HepG2 (cell line): Measurements from ENCODE around the gene POLR1H. TPM values are rescaled to one million over a fixed set of nuclear protein-coding genes. Genes with fewer than 3 reads are reported as not detected.
A peak's percentile ranks its signal among the peaks of the same experiment; 100 is the strongest.

Experiments
- ELF1 ChIP-seq: sonication (generic); formaldehyde crosslinking; IDR thresholded peaks from 2 replicates; pipeline ENCODE4 v1.4.0; 2020; ENCODE audit warnings: missing genetic modification reagents
- MAX ChIP-seq: IDR thresholded peaks from 2 replicates; pipeline ENCODE4 v1.6.1; 2012; ENCODE audit warnings: inconsistent platforms
- NFE2 ChIP-seq: sonication (generic); formaldehyde crosslinking; IDR thresholded peaks from 2 replicates; pipeline ENCODE4 v1.4.0; 2020; ENCODE audit warnings: missing genetic modification reagents
- NFRKB ChIP-seq: fragments of 450-650 bp; IDR thresholded peaks from 2 replicates; pipeline ENCODE4 v1.6.1; 2017
- NR2C2 ChIP-seq: sonication (generic); formaldehyde crosslinking; IDR thresholded peaks from 2 replicates; pipeline ENCODE4 v1.4.0; 2020; ENCODE audit warnings: missing genetic modification reagents, mild to moderate bottlenecking, moderate library complexity, borderline replicate concordance
- PATZ1 ChIP-seq: sonication (generic); formaldehyde crosslinking; IDR thresholded peaks from 2 replicates; pipeline ENCODE4 v1.4.0; 2020; ENCODE audit warnings: missing genetic modification reagents
- TOE1 ChIP-seq: sonication (generic); formaldehyde crosslinking; IDR thresholded peaks from 2 replicates; pipeline ENCODE4 v1.4.0; 2020; ENCODE audit warnings: mild to moderate bottlenecking, missing genetic modification reagents
- TP53 ChIP-seq: sonication (generic); formaldehyde crosslinking; conservative IDR thresholded peaks from 2 replicates; pipeline ENCODE4 v1.4.0; 2020; ENCODE audit warnings: missing genetic modification reagents
- ZBTB1 ChIP-seq: sonication (generic); formaldehyde crosslinking; IDR thresholded peaks from 2 replicates; pipeline ENCODE4 v1.4.0; 2020; ENCODE audit warnings: missing genetic modification reagents, borderline replicate concordance
- ZFX ChIP-seq: sonication (generic); formaldehyde crosslinking; IDR thresholded peaks from 2 replicates; pipeline ENCODE4 v1.4.0; 2020; ENCODE audit warnings: mild to moderate bottlenecking, low read depth, missing genetic modification reagents, moderate library complexity
- ZNF34 ChIP-seq: sonication (generic); formaldehyde crosslinking; IDR thresholded peaks from 2 replicates; pipeline ENCODE4 v1.4.0; 2020; ENCODE audit warnings: mild to moderate bottlenecking, missing genetic modification reagents, borderline replicate concordance
- ZNF546 ChIP-seq: sonication (generic); formaldehyde crosslinking; conservative IDR thresholded peaks from 2 replicates; pipeline ENCODE4 v1.8.1; 2023; ENCODE audit warnings: mild to moderate bottlenecking, missing genetic modification reagents
- ZNF549 ChIP-seq: sonication (generic); formaldehyde crosslinking; IDR thresholded peaks from 2 replicates; pipeline ENCODE4 v1.5.0; 2020; ENCODE audit warnings: missing genetic modification reagents
- ZNF570 ChIP-seq: sonication (generic); formaldehyde crosslinking; IDR thresholded peaks from 2 replicates; pipeline ENCODE4 v1.4.0; 2020; ENCODE audit warnings: mild to moderate bottlenecking, missing genetic modification reagents, borderline replicate concordance
- ZNF609 ChIP-seq: sonication (generic); formaldehyde crosslinking; IDR thresholded peaks from 2 replicates; pipeline ENCODE4 v1.4.0; 2020; ENCODE audit warnings: mild to moderate bottlenecking, missing genetic modification reagents, borderline replicate concordance
- ZSCAN9 ChIP-seq: IDR thresholded peaks from 2 replicates; pipeline ENCODE4 v1.6.1; 2016; ENCODE audit warnings: borderline replicate concordance
- polyA plus RNA-seq, 8 experiments: library from polyadenylated mRNA; depleted of rRNA in 3 of 8; stranded (reverse) in 7 of 8; unstranded in 1 of 8; fragments of >200 nt; fragmentation: Illumina TruSeq in 4 of 8; extraction: Trizol in 4 of 8; gene quantifications; 2 replicates each; pipeline versions ENCODE4 v1.2.1 to v1.2.3, GENCODE V29; 2011 to 2016; ENCODE audit warnings: low read depth in 4 of 8, missing spikeins in 1 of 8, mixed read lengths in 1 of 8; ENCODE audit not compliant: insufficient read depth in 1 of 8
- total RNA-seq, 5 experiments: library from RNA; depleted of rRNA; stranded (reverse); fragments of >200 nt; fragmentation: Illumina TruSeq; extraction: Trizol; gene quantifications; 2 replicates each; pipeline ENCODE4 v1.2.3, GENCODE V29; 2016; ENCODE audit warnings: low read depth in 1 of 5
- TF ChIP-seq, protein P1 (sequence below): sonication (generic); formaldehyde crosslinking; IDR thresholded peaks from 2 replicates; pipeline ENCODE4 v1.4.0; 2020; ENCODE audit warnings: mild to moderate bottlenecking, missing genetic modification reagents
- TF ChIP-seq, protein P2 (sequence below): sonication (generic); formaldehyde crosslinking; IDR thresholded peaks from 2 replicates; pipeline ENCODE4 v1.5.0; 2020; ENCODE audit warnings: mild to moderate bottlenecking, missing genetic modification reagents, moderate library complexity

POLR1H gene
- total and polyA plus RNA-seq, 2 of the 13 experiments (the other 11 are each of a cell fraction or from before 2014, with no cell fraction given): 61.4 to 79.8 TPM

DNA sequence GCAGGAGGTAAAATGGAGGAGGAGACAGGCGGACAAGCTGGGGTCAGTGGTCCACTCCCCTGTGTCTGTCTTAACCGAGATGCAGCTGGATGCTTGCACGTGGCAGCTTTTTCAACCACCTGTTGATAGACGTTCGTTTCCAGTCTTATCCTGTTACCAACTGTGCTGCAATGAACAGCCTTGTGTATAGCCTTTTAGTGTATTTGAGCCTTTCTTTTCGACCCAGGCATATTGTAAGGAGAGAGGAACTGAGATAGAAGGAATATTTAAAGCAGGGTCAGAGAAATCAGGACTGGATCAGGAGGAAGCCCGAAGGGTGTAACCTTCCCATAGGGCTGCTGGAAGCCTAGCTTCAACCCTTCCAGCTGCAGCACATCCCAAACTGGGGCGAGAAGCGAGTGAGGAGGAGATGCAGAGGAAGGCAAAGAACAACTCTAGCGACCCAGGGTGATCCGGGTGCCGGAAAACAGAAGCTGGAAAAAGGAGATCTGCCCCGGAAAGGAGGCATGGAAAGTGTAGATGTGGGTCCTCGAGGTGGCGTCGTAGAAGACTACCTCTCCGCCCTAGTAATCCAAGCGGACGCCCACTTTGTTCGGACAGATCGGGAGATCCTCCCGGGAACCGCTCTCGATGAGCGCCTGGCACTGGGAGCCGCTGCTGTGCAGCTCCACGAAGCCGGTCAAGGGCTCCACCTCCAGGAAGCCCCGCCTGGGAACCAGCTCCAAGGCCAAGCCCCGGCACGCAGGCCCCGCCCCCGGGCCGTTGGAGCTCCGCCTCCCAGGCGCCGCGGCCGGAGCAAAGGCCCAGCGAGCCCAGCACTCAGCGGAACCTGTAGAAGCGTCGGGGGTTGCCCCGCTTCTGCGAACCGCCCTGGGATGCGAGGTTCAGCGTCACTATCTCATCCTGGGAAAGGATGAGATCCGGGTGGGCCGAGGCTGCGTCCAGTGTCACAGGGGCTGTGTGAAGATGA is 40.7 kb downstream of the POLR1H start (continued):
- TF ChIP-seq ZNF609 (peak; percentile 69), ZNF549 (CRISPR knock-in tag) (no peak), TOE1 (0 out of 2 replicates have a peak, but pooled peaks have one; percentile 27), ZNF546 (CRISPR knock-in tag) (0 out of 2 replicates have a peak, but pooled peaks have one; percentile 28), ELF1 (CRISPR knock-in tag) (peak; percentile 72), NFRKB (no peak), ZNF570 (no peak), TP53 (CRISPR knock-in tag) (no peak), NR2C2 (CRISPR knock-in tag) (0 out of 2 replicates have a peak, but pooled peaks have one; percentile 12), PATZ1 (CRISPR knock-in tag) (peak; percentile 43), ZSCAN9 (CRISPR knock-in tag) (peak; percentile 85), ZBTB1 (CRISPR knock-in tag) (0 out of 2 replicates have a peak, but pooled peaks have one; percentile 10), ZNF34 (CRISPR knock-in tag) (0 out of 2 replicates have a peak, but pooled peaks have one; percentile 5), NFE2 (CRISPR knock-in tag) (no peak), ZFX (CRISPR knock-in tag) (peak; percentile 93), MAX (peak; percentile 64; the same call in 1 of the 2 replicates)
- TF ChIP-seq, protein P1, sequence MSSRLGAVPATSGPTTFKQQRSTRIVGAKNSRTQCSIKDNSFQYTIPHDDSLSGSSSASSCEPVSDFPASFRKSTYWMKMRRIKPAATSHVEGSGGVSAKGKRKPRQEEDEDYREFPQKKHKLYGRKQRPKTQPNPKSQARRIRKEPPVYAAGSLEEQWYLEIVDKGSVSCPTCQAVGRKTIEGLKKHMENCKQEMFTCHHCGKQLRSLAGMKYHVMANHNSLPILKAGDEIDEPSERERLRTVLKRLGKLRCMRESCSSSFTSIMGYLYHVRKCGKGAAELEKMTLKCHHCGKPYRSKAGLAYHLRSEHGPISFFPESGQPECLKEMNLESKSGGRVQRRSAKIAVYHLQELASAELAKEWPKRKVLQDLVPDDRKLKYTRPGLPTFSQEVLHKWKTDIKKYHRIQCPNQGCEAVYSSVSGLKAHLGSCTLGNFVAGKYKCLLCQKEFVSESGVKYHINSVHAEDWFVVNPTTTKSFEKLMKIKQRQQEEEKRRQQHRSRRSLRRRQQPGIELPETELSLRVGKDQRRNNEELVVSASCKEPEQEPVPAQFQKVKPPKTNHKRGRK (CRISPR knock-in tag): no peak; the same call in 1 of the 2 replicates
- TF ChIP-seq, protein P2, sequence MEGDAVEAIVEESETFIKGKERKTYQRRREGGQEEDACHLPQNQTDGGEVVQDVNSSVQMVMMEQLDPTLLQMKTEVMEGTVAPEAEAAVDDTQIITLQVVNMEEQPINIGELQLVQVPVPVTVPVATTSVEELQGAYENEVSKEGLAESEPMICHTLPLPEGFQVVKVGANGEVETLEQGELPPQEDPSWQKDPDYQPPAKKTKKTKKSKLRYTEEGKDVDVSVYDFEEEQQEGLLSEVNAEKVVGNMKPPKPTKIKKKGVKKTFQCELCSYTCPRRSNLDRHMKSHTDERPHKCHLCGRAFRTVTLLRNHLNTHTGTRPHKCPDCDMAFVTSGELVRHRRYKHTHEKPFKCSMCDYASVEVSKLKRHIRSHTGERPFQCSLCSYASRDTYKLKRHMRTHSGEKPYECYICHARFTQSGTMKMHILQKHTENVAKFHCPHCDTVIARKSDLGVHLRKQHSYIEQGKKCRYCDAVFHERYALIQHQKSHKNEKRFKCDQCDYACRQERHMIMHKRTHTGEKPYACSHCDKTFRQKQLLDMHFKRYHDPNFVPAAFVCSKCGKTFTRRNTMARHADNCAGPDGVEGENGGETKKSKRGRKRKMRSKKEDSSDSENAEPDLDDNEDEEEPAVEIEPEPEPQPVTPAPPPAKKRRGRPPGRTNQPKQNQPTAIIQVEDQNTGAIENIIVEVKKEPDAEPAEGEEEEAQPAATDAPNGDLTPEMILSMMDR (CRISPR knock-in tag): peak; percentile 74
